GM12875 (cell line): ENCODE data around the gene KIFAP3.

Source experiments
- H3K4me3 ChIP-seq: one replicate; pipeline ENCODE4 v1.5.1; 2011; ENCODE audit warnings: low read depth, low read length, control low read depth
- TF ChIP-seq, protein P1 (sequence below): IDR thresholded peaks from 2 replicates; pipeline ENCODE4 v1.5.1; 2011; ENCODE audit warnings: low read depth, mild to moderate bottlenecking, control low read depth, inconsistent platforms, low read length, moderate library complexity, borderline replicate concordance; ENCODE audit not compliant: insufficient read depth

The KIFAP3 gene

DNA sequence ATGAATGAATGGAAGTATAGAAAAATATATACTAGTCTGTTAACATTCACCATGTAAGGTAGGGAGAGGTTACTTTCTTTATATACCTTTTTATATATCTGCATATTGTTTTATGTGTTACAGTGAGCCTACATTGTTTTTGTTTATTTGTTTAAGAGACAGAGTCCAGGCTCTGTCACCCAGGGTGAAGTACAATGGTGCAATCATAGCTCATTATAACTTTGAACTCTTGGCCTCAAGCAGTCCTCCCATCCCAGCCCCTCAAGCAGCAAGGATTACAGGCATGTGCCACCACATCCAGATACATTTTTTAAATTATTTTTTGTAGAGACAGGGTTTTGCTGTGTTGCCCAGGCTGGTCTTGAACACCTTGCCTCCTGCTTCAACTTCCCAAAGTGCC is 173.4 kb downstream of the KIFAP3 start:
- no peak overlapping the region for H3K4me3 ChIP-seq
- TF ChIP-seq, protein P1, sequence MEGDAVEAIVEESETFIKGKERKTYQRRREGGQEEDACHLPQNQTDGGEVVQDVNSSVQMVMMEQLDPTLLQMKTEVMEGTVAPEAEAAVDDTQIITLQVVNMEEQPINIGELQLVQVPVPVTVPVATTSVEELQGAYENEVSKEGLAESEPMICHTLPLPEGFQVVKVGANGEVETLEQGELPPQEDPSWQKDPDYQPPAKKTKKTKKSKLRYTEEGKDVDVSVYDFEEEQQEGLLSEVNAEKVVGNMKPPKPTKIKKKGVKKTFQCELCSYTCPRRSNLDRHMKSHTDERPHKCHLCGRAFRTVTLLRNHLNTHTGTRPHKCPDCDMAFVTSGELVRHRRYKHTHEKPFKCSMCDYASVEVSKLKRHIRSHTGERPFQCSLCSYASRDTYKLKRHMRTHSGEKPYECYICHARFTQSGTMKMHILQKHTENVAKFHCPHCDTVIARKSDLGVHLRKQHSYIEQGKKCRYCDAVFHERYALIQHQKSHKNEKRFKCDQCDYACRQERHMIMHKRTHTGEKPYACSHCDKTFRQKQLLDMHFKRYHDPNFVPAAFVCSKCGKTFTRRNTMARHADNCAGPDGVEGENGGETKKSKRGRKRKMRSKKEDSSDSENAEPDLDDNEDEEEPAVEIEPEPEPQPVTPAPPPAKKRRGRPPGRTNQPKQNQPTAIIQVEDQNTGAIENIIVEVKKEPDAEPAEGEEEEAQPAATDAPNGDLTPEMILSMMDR, result no peak

DNA sequence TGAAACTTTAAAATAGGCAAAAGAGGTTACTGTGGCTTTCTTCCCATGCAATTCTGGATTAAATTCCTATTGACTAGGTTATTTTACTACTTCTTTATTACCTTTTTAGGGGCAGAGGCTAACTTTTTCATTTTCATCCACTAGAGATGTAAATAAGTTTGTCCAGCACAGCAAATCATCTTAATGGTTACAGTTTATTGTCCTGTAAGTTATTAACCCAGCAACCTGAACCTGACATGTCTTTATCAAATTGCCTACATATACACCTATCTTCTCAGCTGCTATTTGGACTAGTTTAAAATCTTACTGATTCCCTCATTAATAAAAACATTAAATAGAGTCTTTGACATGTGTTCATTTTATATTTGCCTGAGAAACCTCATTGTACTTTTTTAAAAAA is 173.9 kb downstream of the KIFAP3 start:
- TF ChIP-seq, protein P1, result no peak
- H3K4me3 ChIP-seq, result no peak overlapping the region

DNA sequence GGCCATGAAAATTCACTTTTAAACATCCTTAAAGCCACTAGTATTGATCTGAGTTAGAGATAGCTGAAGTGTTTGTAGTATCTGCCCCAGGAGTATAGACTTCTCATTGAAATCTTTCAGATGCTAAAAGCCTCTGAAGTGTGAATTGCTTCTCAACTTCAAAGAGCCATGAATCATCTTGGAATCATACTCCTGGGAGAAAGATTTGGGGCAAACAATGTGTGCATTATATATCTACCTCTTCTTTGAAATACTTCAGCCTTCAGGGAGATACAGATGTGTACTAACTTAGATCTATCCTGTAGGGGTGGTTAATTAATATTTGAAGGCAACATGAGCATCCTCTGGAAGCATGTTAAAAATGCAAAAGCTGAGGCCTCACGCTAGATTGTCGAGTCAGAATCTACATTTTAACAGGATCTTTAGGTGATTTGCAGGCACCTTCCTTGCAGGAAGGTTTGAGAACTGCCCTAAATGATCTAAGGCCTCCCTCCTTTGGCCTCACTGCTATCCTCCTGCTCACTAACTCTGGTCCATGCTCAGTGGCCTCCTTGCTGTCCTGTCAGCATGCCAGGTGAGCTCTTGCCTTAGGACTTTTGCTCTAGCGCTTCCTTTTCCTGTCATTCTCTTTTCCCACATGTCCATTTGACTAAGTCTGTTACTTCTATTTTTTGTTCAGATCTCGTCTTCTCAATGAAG is 174.8 kb downstream of the KIFAP3 start:
- TF ChIP-seq, protein P1, result no peak

DNA sequence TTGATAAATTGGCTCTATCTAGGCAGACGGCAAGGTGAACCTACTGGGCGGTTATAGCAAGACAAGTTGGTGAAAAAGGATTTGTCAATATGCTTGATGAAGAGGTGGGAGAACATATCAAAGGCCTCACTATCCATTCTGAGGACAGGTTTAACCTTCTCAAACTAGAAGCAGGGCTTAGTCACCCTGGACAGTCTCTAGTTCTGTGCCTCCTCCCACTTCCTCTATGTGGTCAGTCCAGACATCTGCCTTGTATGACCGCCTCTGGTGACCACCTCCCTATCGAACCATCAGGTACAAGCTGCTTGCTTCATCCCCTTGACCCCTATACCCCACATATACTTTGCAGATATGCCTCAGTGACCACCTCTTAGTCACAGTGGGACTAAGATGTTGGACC is 178.5 kb downstream of the KIFAP3 start:
- TF ChIP-seq, protein P1, result no peak

More for the DNA sequence above, 174.8 kb downstream of the KIFAP3 start:
- no peak overlapping the region for H3K4me3 ChIP-seq

DNA sequence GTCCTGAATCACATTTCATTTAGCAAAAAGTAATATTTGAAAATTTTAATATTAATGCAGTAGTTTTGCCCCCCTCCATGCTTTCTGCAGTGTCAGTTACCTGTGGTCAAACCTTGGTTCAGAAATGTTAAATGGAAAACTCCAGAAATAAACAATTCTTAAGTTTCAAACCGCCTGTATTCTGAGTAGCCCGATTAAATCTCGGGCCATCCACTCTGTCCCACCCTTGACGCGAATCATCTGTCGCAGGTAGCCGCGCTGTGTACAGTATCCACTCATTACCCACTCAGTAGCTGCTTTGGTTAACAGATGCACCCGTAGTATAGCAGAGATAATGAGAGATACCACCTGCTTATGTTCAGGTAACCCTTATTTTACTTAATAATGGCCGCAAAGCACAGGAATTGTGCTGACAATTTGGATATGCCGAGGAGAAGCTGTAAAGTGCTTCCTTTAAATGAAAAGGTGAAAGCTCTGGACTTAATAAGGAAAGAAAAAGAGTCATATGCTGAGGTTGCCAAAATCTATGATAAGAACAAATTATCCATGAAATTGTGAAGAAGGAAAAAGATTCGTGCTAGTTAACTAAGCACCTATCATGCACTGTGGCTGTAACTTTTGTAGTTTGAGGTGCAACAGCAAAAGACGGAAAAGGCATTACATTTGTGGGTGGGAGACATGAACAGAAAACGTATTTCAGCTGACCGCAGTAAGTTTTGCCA is 179.9 kb downstream of the KIFAP3 start:
- TF ChIP-seq, protein P1, result no peak
- peak overlapping the region; percentile 17 for H3K4me3 ChIP-seq

More for the DNA sequence above, 178.5 kb downstream of the KIFAP3 start:
- H3K4me3 ChIP-seq, result no peak overlapping the region

DNA sequence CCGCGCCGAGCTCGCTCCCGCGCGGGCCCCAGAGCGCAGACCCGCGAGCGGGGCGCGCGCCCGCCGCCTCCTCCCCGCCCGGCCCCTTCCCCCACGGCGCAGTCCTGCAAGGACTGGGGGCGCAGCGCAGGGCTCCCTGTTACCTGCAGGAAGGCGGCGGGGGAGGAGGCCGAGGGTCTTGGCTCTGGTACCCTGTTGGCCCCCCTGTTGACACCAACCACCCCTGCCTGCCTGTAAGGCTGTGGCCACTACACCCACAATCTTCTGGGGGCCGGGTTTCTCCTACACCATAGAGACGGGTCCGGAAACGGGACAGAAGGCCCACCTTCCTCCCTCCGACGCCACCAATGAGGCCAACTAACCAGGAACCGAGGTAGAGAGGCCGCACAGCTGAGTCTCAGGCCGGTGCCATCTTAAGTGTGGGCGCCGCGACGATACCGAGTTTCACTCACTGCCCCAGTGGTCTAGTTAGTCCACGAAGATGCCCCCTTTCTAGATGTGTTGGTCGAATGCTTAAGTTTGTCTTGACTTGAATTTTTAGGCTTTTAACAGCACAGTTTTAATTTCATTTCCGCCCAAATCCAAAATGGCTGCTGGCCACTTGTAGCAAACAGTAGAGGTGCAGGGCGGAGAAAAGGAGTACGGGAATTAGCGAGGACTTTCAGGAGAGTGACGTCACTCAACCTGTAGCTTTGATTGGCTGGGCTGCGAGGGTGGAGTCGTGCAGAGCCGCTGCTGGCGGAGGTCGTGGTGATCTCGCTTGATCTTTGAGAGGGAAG is 180.7 kb downstream of the KIFAP3 start, which contains the start of gene SCYL3:
TSS of gene SCYL3 (minus strand) at position 252 of the 779 bp plus-strand sequence. CDS start 5,056 bp downstream, outside the sequence.
- H3K4me3 ChIP-seq, result peak within 1 kb of the TSS; percentile 98
- TF ChIP-seq, protein P1, result no peak
